Measurements from ENCODE around the gene AKR1B1. TPM values are rescaled to one million over a fixed set of nuclear protein-coding genes. Genes with fewer than 3 reads are reported as not detected.

The AKR1B1 gene
- total RNA-seq, 1 donor from 2014 or later, result 931 TPM

GRCh38 chr7:134415700-134416099 is 43.2 kb downstream of the AKR1B1 start:
- peak; percentile 7 for DNase-seq (ENCODE audit: low read depth)

- no peak for DNase-seq (ENCODE audit: low read depth)
Measured at GRCh38 chr7:134414109-134414508, 44.8 kb downstream of the AKR1B1 start.

- DNase-seq (ENCODE audit: low read depth), result no peak
Measured at GRCh38 chr7:134407311-134407710, 51.6 kb downstream of the AKR1B1 start.

GRCh38 chr7:134406431-134406830 is 52.5 kb downstream of the AKR1B1 start:
- DNase-seq (ENCODE audit: low read depth), result no peak

GRCh38 chr7:134405299-134405698 is 53.6 kb downstream of the AKR1B1 start:
- no peak for DNase-seq (ENCODE audit: low read depth)

GRCh38 chr7:134403062-134403461 is 55.8 kb downstream of the AKR1B1 start:
- DNase-seq (ENCODE audit: low read depth), result no peak

- DNase-seq (ENCODE audit: low read depth), result no peak
Measured at GRCh38 chr7:134400859-134401258, 58.0 kb downstream of the AKR1B1 start.

GRCh38 chr7:134396031-134396430 is 62.9 kb downstream of the AKR1B1 start:
- no peak for DNase-seq (ENCODE audit: low read depth)

GRCh38 chr7:134395604-134396003 is 63.3 kb downstream of the AKR1B1 start:
- DNase-seq (ENCODE audit: low read depth), result no peak

GRCh38 chr7:134394056-134394455 is 64.8 kb downstream of the AKR1B1 start:
- DNase-seq (ENCODE audit: low read depth), result peak; percentile 52

Other genes with a start within 250 kb of the AKR1B1 start
- 11.5 and 12.5 TPM in 2 replicates for gene SLC35B4, start 142.2 kb downstream of the AKR1B1 start, total RNA-seq
- 0.10 and 1.7 TPM in 2 replicates for gene AKR1B10, start 68.5 kb upstream of the AKR1B1 start, total RNA-seq
- gene AKR1B15, start 90.0 kb upstream of the AKR1B1 start, total RNA-seq, result 0.35 TPM in 1 of 2 replicates, not detected in the other
- 45.8 and 118 TPM in 2 replicates for gene BPGM, start 187.8 kb upstream of the AKR1B1 start, total RNA-seq